ENCODE results near the gene TXNRD3.

TXNRD3 gene

DNA sequence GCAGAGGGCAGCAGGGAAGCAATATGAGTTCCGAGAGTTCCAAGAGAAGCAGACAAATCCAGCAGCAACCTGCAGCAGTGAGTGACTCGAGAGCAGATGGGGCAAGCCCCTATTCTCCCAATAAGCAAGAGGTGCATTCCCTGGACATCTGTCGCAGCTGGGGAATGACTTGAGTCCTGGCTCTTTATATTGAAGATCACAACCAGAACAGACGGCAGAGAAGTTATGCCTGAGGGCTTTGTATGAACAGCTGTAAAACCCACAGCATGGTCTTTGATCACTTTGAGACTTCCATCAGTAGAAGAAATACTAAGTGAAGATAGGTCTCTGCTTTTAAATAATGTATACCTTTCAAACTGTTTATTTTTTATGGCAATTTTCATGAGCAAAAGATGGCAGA is 72.6 kb downstream of the TXNRD3 start:
- POLR2A ChIA-PET: no interaction called here
- DNase-seq (ENCODE audit: extremely low spot score): no peak
- CTCF ChIA-PET: no interaction called here
- TF ChIP-seq CTCF (IDR thresholded peaks at IDR 0.05; ENCODE audit: control extremely low read depth, extremely low read depth, low read depth, missing control alignments): no peak

- CTCF ChIA-PET: no interaction called here
- POLR2A ChIA-PET: no interaction called here
- no peak for TF ChIP-seq CTCF (IDR thresholded peaks at IDR 0.05; ENCODE audit: control extremely low read depth, extremely low read depth, low read depth, missing control alignments)
- DNase-seq (ENCODE audit: extremely low spot score): no peak
These were observed 73.4 kb downstream of the TXNRD3 start for GRCh38 chr3:126581569-126581968.

DNA sequence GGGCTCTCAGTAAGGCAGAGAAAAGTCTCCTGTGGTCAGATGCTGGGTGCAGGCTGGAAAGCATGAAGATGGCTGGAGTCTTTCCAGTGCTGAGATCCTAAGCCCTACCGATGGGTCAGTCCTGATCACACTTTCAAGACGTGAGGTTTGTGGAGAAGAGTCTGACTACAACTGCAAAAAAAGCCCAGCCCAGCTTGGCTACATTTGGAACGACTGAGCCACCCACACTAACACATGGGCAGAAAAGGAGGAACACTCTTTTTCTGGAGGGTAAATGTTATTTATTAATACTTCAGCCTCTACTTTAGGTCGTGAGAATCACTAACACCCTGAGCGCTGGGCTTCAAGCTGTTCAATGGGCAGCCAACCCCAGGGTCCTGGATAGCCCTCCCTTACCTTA is 74.2 kb downstream of the TXNRD3 start:
- ChIA-PET POLR2A (no interaction called here), CTCF (no interaction called here)
- no peak for DNase-seq (ENCODE audit: extremely low spot score)
- TF ChIP-seq CTCF (IDR thresholded peaks at IDR 0.05; ENCODE audit: control extremely low read depth, extremely low read depth, low read depth, missing control alignments): no peak

GRCh38 chr3:126578702-126579101 is 76.2 kb downstream of the TXNRD3 start:
- ChIA-PET CTCF (no interaction called here), POLR2A (no interaction called here)
- DNase-seq (ENCODE audit: extremely low spot score): no peak
- no peak for TF ChIP-seq CTCF (IDR thresholded peaks at IDR 0.05; ENCODE audit: control extremely low read depth, extremely low read depth, low read depth, missing control alignments)

DNA sequence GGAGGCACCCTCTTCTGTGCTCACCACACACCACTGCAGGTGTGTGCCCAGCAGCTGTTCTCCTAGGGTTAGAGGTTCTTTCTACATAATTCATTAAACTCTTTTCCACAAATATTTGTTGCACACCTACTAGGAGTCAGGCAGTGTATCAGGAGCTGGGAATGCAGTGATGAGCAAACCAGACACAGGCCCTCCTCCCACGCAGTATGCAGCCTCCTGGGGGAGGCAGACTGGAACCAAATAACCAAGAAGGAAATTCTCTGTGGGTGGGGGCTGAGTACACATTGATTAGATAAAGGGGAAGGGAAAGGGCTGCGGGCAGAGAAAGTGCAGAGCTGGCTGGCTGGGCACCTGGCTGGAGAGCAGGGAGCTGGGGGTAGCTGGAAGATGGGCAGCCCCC is 77.7 kb downstream of the TXNRD3 start:
- no peak for DNase-seq (ENCODE audit: extremely low spot score)
- TF ChIP-seq CTCF (IDR thresholded peaks at IDR 0.05; ENCODE audit: control extremely low read depth, extremely low read depth, low read depth, missing control alignments): no peak
- ChIA-PET POLR2A (no interaction called here), CTCF (no interaction called here)

DNA sequence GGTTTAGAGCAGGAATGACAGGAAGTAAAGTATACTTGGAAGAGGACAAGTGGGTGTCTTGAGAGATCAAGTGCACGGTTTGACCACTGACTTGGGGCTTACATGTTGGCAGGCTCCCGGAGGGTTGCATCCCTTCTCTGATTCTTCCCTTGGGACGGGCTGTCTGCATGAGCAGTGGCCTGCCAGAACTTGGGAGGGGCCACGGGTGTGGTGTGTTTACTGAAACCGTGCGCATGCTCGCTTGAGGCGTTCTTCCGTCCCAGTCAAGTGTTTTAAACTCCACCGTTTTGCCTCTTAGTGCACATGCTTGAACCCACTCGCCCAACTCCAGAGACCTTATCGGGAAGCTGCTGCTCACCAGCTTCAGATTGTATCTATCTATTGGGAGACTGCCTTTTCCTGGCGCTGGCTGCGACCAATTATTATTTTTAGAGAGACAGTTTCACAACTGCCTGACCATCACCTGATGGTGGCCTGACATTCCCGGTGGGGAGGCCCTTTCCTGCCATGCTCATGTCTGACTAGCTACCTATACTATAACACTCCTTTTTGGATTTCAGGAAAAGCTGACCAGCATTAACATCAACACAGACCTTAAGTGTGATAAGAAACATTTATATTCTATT is 81.3 kb downstream of the TXNRD3 start:
- no peak for DNase-seq (ENCODE audit: extremely low spot score)
- ChIA-PET CTCF (no interaction called here), POLR2A (no interaction called here)
- no peak for TF ChIP-seq CTCF (IDR thresholded peaks at IDR 0.05; ENCODE audit: control extremely low read depth, extremely low read depth, low read depth, missing control alignments)

GRCh38 chr3:126571078-126571477 is 83.8 kb downstream of the TXNRD3 start:
- CTCF ChIA-PET: interaction anchor here (1.2 kb wide), 1 partner anchor 38 kb away, joined by 3 read pairs; no protein-coding TSS in a partner anchor
- POLR2A ChIA-PET: no interaction called here
- TF ChIP-seq CTCF (IDR thresholded peaks at IDR 0.05; ENCODE audit: control extremely low read depth, extremely low read depth, low read depth, missing control alignments): no peak
- peak; percentile 9 for DNase-seq (ENCODE audit: extremely low spot score)

All from GM10248 (cell line).